ENCODE results near the gene EXOC7.

EXOC7 gene

GRCh38 chr17:76103274-76104139 is at the start of gene EXOC7:
EXOC7 (minus strand) TSS chr17:76103787; CDS start chr17:76103692, 95 bp downstream.
- peaks cover 48% of the 10 kb centered on the region for H3K36me3 Mint-ChIP-seq (ENCODE audit: low read depth)
- peak within 1 kb of the TSS; percentile 90 for H3K27ac Mint-ChIP-seq
- peaks cover 31% of the 10 kb centered on the region for H3K4me1 Mint-ChIP-seq (ENCODE audit: low read depth)
- H3K27me3 Mint-ChIP-seq: no peaks in the 10 kb centered on the region
- no peaks in the 10 kb centered on the region for H3K9me3 Mint-ChIP-seq
- intact Hi-C loops (cut with micrococcal nuclease): no loop called here
- H3K4me3 Mint-ChIP-seq: peak within 1 kb of the TSS; percentile 94

GRCh38 chr17:76153202-76153601 is 49.6 kb upstream of the EXOC7 start:
- Mint-ChIP-seq H3K4me1 (ENCODE audit: low read depth) (no peaks in the 10 kb centered on the region), H3K36me3 (ENCODE audit: low read depth) (no peaks in the 10 kb centered on the region), H3K4me3 (no peak overlapping the region), H3K27ac (no peak overlapping the region), H3K27me3 (peaks cover 14% of the 10 kb centered on the region), H3K9me3 (no peaks in the 10 kb centered on the region)
- intact Hi-C loops (cut with micrococcal nuclease): no loop called here

- H3K27ac Mint-ChIP-seq: no peak overlapping the region
- intact Hi-C loops (cut with micrococcal nuclease): no loop called here
- H3K27me3 Mint-ChIP-seq: peaks cover 10% of the 10 kb centered on the region
- no peaks in the 10 kb centered on the region for H3K36me3 Mint-ChIP-seq (ENCODE audit: low read depth)
- no peaks in the 10 kb centered on the region for H3K4me1 Mint-ChIP-seq (ENCODE audit: low read depth)
- no peaks in the 10 kb centered on the region for H3K9me3 Mint-ChIP-seq
- H3K4me3 Mint-ChIP-seq: no peak overlapping the region
Observed at GRCh38 chr17:76152591-76152990, 49.0 kb upstream of the EXOC7 start.

GRCh38 chr17:76151896-76152454 is 48.4 kb upstream of the EXOC7 start:
- Mint-ChIP-seq H3K36me3 (ENCODE audit: low read depth) (no peaks in the 10 kb centered on the region), H3K4me3 (no peak overlapping the region), H3K27me3 (peaks cover 6% of the 10 kb centered on the region), H3K27ac (no peak overlapping the region), H3K9me3 (no peaks in the 10 kb centered on the region), H3K4me1 (ENCODE audit: low read depth) (no peaks in the 10 kb centered on the region)
- intact Hi-C loops (cut with micrococcal nuclease): no loop called here

- Mint-ChIP-seq H3K27ac (no peak overlapping the region), H3K27me3 (peaks cover 3% of the 10 kb centered on the region), H3K36me3 (ENCODE audit: low read depth) (no peaks in the 10 kb centered on the region), H3K4me3 (no peak overlapping the region), H3K9me3 (no peaks in the 10 kb centered on the region), H3K4me1 (ENCODE audit: low read depth) (peaks cover 7% of the 10 kb centered on the region)
- intact Hi-C loops (cut with micrococcal nuclease): no loop called here
Observed at GRCh38 chr17:76150712-76151622, 47.4 kb upstream of the EXOC7 start.

GRCh38 chr17:76149214-76149613 is 45.6 kb upstream of the EXOC7 start:
- Mint-ChIP-seq H3K27ac (no peak overlapping the region), H3K27me3 (no peaks in the 10 kb centered on the region), H3K36me3 (ENCODE audit: low read depth) (no peaks in the 10 kb centered on the region), H3K9me3 (no peaks in the 10 kb centered on the region), H3K4me3 (no peak overlapping the region), H3K4me1 (ENCODE audit: low read depth) (peaks cover 22% of the 10 kb centered on the region)
- intact Hi-C loops (cut with micrococcal nuclease): no loop called here

GRCh38 chr17:76148015-76148326 is 44.4 kb upstream of the EXOC7 start:
- intact Hi-C loops (cut with micrococcal nuclease): no loop called here
- Mint-ChIP-seq H3K36me3 (ENCODE audit: low read depth) (no peaks in the 10 kb centered on the region), H3K9me3 (no peaks in the 10 kb centered on the region), H3K27ac (no peak overlapping the region), H3K4me1 (ENCODE audit: low read depth) (peaks cover 33% of the 10 kb centered on the region), H3K4me3 (no peak overlapping the region), H3K27me3 (peaks cover 5% of the 10 kb centered on the region)

GRCh38 chr17:76147211-76148014 is 43.8 kb upstream of the EXOC7 start:
- Mint-ChIP-seq H3K27ac (no peak overlapping the region), H3K4me3 (no peak overlapping the region), H3K9me3 (no peaks in the 10 kb centered on the region), H3K27me3 (peaks cover 10% of the 10 kb centered on the region), H3K36me3 (ENCODE audit: low read depth) (no peaks in the 10 kb centered on the region), H3K4me1 (ENCODE audit: low read depth) (peaks cover 37% of the 10 kb centered on the region)
- intact Hi-C loops (cut with micrococcal nuclease): no loop called here

GRCh38 chr17:76146053-76146851 is 42.7 kb upstream of the EXOC7 start:
- Mint-ChIP-seq H3K9me3 (no peaks in the 10 kb centered on the region), H3K36me3 (ENCODE audit: low read depth) (no peaks in the 10 kb centered on the region), H3K27me3 (peaks cover 21% of the 10 kb centered on the region), H3K27ac (no peak overlapping the region), H3K4me1 (ENCODE audit: low read depth) (peaks cover 49% of the 10 kb centered on the region), H3K4me3 (no peak overlapping the region)
- intact Hi-C loops (cut with micrococcal nuclease): no loop called here

- Mint-ChIP-seq H3K36me3 (ENCODE audit: low read depth) (no peaks in the 10 kb centered on the region), H3K4me1 (ENCODE audit: low read depth) (peaks cover 54% of the 10 kb centered on the region)
- intact Hi-C loops (cut with micrococcal nuclease): no loop called here
Observed at GRCh38 chr17:76145231-76146052, 41.9 kb upstream of the EXOC7 start.

GRCh38 chr17:76142585-76143041 is 39.0 kb upstream of the EXOC7 start:
- peaks cover 57% of the 10 kb centered on the region for H3K27me3 Mint-ChIP-seq
- peaks cover 60% of the 10 kb centered on the region for H3K4me1 Mint-ChIP-seq (ENCODE audit: low read depth)
- H3K36me3 Mint-ChIP-seq (ENCODE audit: low read depth): no peaks in the 10 kb centered on the region
- intact Hi-C loops (cut with micrococcal nuclease): no loop called here
- H3K27ac Mint-ChIP-seq: no peak overlapping the region
- H3K9me3 Mint-ChIP-seq: no peaks in the 10 kb centered on the region
- H3K4me3 Mint-ChIP-seq: no peak overlapping the region

More at GRCh38 chr17:76145231-76146052, 41.9 kb upstream of the EXOC7 start:
- no peak overlapping the region for H3K27ac Mint-ChIP-seq
- peaks cover 30% of the 10 kb centered on the region for H3K27me3 Mint-ChIP-seq
- H3K4me3 Mint-ChIP-seq: no peak overlapping the region
- no peaks in the 10 kb centered on the region for H3K9me3 Mint-ChIP-seq

GRCh38 chr17:76142039-76142584 is 38.5 kb upstream of the EXOC7 start:
- Mint-ChIP-seq H3K27me3 (peaks cover 60% of the 10 kb centered on the region), H3K4me3 (peak overlapping the region; percentile 78), H3K4me1 (ENCODE audit: low read depth) (peaks cover 60% of the 10 kb centered on the region), H3K36me3 (ENCODE audit: low read depth) (no peaks in the 10 kb centered on the region), H3K9me3 (no peaks in the 10 kb centered on the region), H3K27ac (no peak overlapping the region)
- intact Hi-C loops (cut with micrococcal nuclease): no loop called here
